HG02798 (cell line): ENCODE measurements around the gene FBXL16.

Experiments used
- ATAC-seq: cut with Tn5 transposase; IDR thresholded peaks from one replicate; pipeline ENCODE4 v1.9.1; 2021; ENCODE audit warnings: mild to moderate bottlenecking; ENCODE audit not compliant: unreplicated experiment, poor library complexity

The FBXL16 gene

GRCh38 chr16:668519-669171, 37.0 kb downstream of the FBXL16 start:
- peak; percentile 15 for ATAC-seq

GRCh38 chr16:667780-668518, 37.7 kb downstream of the FBXL16 start, which contains the start of gene RHOT2:
RHOT2 (plus strand) TSS chr16:668132; CDS start chr16:668200, 68 bp downstream.
- peak; percentile 92 for ATAC-seq

GRCh38 chr16:667113-667779, 38.4 kb downstream of the FBXL16 start:
- ATAC-seq, result no peak

- ATAC-seq, result no peak
Measured at GRCh38 chr16:666572-666971, 39.0 kb downstream of the FBXL16 start.

- no peak for ATAC-seq
Measured at GRCh38 chr16:662597-662996, 43.0 kb downstream of the FBXL16 start.

- ATAC-seq, result no peak
Measured at GRCh38 chr16:662095-662494, 43.5 kb downstream of the FBXL16 start.

GRCh38 chr16:661184-661821, 44.3 kb downstream of the FBXL16 start:
- ATAC-seq, result no peak

GRCh38 chr16:660459-661183, 45.0 kb downstream of the FBXL16 start:
- ATAC-seq, result peak; percentile 63

GRCh38 chr16:660132-660458, 45.5 kb downstream of the FBXL16 start:
- no peak for ATAC-seq

GRCh38 chr16:659618-660017, 46.0 kb downstream of the FBXL16 start:
- ATAC-seq, result no peak

GRCh38 chr16:658679-659571, 46.7 kb downstream of the FBXL16 start:
- ATAC-seq, result no peak

- no peak for ATAC-seq
Measured at GRCh38 chr16:657487-657886, 48.1 kb downstream of the FBXL16 start.

- ATAC-seq, result no peak
Measured at GRCh38 chr16:654034-654433, 51.6 kb downstream of the FBXL16 start.

- ATAC-seq, result no peak
Measured at GRCh38 chr16:652454-653305, 52.9 kb downstream of the FBXL16 start.

GRCh38 chr16:651844-652243, 53.8 kb downstream of the FBXL16 start:
- no peak for ATAC-seq

GRCh38 chr16:649631-650030, 56.0 kb downstream of the FBXL16 start:
- peak; percentile 12 for ATAC-seq

- ATAC-seq, result peak; percentile 87
Measured at GRCh38 chr16:648781-649589, 56.6 kb downstream of the FBXL16 start, which contains the start of gene WDR90. WDR90 (plus strand) TSS chr16:649365; CDS start chr16:649417, 52 bp downstream.
